Measurements from ENCODE around the gene HIPK1.
A peak's percentile ranks its signal among the peaks of the same experiment; 100 is the strongest.
"Not testable (repeated sequence)": the region's sequence is repeated elsewhere in the genome, so short reads cannot be mapped to it uniquely, and the experiment has no call there.

The HIPK1 gene

GRCh38 chr1:113946112-113946511 lies 17.0 kb downstream of the HIPK1 start:
- no peak for DNase-seq

DNA sequence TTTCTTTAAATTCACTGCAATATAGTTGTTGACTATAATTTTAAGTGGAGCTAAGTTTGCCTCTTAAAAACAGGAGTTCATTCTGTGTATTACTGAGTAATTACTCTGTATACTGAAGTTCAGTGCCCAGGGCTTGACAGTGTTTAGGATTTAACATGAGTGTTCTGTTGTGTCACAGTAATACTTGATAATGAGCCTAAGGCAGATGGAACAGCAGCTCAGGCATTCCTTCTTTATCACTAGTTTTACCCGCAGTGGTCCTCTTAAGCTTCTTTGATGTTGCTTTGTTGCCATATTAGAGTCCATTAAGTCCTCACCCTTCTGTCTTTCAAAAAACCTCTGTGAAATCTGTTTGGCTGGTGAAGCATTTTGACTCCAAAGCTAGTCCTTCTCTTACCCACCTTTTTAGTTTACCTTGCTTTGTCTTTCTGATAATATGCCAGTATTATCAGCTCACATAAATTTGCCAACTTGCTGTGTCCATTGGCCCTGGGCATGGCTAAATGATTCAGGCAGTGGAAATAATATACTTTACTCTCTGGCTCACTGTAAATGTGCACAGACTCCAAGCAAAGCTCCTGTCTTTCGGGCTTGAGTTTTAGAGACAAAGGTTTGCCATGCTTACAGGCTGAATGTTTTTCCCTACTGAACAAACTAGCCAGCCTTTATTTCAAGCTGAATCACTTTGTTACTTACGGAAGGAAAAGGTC lies 17.7 kb downstream of the HIPK1 start:
- DNase-seq, result no peak

DNA sequence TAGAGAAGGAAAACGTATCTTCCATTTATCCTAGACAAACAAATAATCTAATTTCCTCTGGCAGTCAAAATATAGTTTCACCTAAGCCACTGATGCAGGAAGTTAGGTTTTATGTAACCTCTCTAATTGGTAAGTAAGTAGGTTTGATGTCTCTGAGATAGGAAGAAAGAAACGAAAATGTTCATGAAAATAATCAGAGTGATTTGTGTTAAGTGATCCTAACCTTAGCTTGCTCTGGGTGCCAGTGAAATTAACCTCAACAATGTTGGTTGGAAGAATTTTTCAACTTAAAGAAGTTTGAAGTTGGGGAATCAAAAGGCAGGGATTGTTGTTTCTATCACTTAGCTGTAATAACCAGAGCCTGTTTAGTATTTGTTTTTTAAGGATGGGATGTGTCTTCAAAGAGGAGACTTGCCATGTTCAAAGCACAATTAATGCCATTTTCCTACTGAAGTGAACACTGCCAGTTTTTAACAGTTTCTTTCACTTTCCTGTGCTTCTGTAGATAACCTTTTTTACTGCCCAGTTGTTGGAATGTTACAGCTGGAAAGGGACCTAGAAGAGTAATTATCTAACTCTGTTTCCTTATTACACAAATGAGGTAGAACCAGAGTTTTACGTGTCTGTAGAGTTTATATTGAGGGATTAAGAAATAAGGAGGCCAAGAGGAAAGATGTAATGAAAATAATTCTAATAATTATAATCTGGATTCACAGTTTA lies 18.4 kb downstream of the HIPK1 start:
- no peak for DNase-seq

DNA sequence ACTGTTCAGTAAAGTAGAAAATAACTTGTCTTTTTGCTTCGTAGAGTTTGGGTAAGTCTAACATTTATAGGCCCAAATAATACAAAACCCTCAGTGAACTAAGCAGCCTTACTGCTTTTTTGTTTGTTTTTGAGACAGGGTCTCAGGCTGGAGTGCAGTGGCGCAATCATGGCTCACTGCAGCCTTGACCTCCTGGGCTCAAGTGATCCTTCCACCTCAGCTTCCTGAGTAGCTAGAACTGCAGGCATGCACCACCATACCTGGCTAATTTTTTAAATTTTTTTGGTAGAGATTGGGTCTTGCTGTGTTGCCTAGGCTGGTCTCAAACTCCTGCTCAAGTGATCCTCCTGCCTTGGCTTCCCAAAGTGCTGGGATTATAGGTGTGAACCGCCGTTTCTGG lies 19.0 kb downstream of the HIPK1 start:
- not testable (repeated sequence) for DNase-seq

DNA sequence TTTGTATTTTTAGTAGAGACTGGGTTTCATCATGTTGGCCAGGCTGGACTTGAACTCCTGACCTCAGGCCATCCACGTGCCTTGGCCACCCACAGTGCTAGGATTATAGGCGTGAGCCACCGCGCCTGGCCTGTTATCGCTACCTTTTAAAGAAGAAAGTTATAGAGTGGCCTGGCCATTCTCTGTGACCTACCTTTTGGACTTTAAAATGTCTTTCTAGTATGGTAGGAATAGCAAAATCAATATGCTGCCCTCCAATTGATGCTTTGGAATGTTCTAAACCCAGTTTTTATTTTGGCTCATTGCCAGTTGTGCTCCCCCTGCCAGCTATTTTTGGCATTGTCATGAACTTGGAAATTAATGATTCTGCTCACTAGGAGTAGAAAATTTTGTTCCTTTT lies 19.9 kb downstream of the HIPK1 start:
- no peak for DNase-seq

- no peak for DNase-seq
Observed at GRCh38 chr1:113950908-113951307, 21.8 kb downstream of the HIPK1 start.

- no peak for DNase-seq
Observed at GRCh38 chr1:113951719-113952118, 22.6 kb downstream of the HIPK1 start.

- DNase-seq, result no peak
Observed at GRCh38 chr1:113957984-113958383, 28.9 kb downstream of the HIPK1 start.

GRCh38 chr1:113958691-113959090 lies 29.6 kb downstream of the HIPK1 start:
- DNase-seq, result no peak

GRCh38 chr1:113963281-113963906 lies 34.3 kb downstream of the HIPK1 start:
- no peak for DNase-seq

DNA sequence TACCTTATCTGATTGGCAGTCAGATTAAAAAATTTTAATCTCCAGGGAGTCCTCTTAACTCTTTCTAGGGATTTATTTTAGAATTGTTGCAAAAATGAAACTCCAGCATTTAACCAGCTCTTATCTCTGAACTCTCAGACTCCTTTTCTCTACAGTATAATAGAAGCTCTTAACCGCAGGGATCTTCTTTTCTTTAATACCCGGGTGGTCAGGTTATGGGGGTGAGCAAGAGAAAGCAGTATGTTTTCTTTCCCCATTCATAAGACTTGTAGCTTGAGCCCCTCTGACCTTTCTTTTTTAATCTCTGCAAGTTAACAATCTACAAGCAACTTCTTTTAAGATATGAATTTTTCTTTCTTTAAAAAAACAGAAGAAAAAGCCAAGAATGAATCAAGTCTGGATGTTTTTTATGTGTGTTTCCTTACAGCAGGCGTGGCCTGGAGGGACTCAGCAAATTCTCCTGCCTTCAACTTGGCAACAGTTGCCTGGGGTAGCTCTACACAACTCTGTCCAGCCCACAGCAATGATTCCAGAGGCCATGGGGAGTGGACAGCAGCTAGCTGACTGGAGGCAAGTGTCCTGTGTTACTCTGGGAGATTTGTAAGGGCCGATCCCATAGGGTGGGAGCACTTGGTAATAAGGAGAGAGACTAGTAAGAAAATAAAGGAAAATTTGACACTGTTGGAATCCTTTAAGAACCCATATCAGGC lies 36.7 kb downstream of the HIPK1 start:
- no peak for DNase-seq

DNA sequence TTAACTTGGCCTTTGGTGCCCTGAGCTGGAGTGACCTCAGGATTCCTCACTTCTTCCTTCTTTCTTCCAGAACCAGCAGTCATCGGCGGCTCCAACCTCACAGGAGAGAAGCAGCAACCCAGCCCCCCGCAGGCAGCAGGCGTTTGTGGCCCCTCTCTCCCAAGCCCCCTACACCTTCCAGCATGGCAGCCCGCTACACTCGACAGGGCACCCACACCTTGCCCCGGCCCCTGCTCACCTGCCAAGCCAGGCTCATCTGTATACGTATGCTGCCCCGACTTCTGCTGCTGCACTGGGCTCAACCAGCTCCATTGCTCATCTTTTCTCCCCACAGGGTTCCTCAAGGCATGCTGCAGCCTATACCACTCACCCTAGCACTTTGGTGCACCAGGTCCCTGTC lies 43.8 kb downstream of the HIPK1 start:
- no peak for DNase-seq

- DNase-seq, result peak; percentile 51
Observed at GRCh38 chr1:113975211-113975895, 46.2 kb downstream of the HIPK1 start.

- no peak for DNase-seq
Observed at GRCh38 chr1:113976609-113977278, 47.6 kb downstream of the HIPK1 start.

DNA sequence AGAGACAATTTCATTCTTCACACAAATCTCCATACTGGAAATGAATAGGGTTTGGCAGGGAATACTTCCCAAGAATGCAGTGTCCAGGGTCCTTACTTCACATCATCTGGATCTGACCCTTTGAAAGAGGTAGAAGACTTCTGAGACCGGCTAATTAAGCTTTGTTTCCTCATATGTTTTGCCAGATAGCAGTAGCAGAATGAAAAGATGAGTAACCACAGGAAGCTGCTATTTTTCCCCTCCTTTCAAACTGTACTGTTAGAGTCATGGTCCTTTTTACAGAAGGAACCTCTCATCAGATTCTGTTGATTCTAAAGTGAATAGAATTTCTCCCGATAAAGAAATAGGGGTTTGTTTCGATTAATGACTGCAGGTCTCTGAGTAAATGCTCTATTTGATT lies 48.8 kb downstream of the HIPK1 start:
- DNase-seq, result no peak

- DNase-seq, result peak; percentile 58
Observed at GRCh38 chr1:113978863-113979702, 50.0 kb downstream of the HIPK1 start, which contains the start of gene OLFML3. Gene OLFML3 (plus strand): TSS chr1:113979474. CDS start chr1:113979517, 43 bp downstream.

DNA sequence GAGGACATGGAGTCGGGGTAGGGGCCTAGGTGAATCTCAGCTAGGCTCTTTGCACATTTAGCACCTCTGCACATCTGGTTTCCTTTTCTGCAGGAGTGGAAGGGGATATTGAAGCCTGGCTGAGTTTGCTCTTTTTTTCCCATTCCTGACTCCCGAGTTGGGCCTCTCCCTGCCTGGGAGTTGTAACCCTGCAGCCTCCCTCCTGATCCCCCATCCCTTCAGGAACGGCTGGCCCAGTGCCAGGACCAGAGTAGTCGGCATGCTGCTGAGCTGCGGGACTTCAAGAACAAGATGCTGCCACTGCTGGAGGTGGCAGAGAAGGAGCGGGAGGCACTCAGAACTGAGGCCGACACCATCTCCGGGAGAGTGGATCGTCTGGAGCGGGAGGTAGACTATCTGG lies 51.0 kb downstream of the HIPK1 start:
- no peak for DNase-seq

DNA sequence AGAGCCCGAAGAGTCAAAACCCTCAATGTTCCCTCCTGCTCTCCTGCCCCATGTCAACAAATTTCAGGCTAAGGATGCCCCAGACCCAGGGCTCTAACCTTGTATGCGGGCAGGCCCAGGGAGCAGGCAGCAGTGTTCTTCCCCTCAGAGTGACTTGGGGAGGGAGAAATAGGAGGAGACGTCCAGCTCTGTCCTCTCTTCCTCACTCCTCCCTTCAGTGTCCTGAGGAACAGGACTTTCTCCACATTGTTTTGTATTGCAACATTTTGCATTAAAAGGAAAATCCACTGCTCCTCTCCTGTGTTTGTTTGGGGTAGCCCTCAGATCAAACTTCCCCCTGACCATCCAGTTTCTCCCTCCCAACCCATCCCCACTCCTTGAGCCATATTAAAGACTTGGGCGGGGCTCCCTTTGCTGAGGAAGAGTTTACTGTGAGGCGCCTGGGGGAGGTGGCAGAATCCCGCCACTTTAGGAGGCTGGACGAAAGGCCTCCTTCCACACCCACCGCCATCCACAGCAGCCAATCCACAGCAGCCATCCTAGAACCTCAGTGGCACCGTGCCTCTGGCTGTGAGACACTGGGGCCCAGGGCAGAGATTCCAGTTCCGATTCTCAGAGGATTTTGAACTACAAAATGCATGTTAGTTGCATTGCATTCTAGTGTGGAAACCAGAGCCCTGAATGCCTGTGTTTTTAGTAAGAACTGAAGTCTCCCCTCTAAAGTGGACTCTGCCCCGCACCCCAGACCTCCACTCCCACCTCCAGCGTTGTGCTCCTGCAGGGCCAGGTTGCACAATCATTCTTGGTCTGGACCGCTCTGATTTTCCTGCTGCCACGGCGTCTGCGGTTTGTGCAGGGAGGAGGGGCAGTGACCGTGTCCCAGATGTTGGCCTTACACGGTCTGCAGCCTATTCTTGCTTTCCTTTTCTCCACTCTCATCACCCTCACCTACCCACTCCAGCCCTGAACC lies 53.1 kb downstream of the HIPK1 start:
- no peak for DNase-seq

GRCh38 chr1:113982949-113983348 lies 53.8 kb downstream of the HIPK1 start:
- no peak for DNase-seq

- DNase-seq, result no peak
Observed at GRCh38 chr1:113983391-113983790, 54.3 kb downstream of the HIPK1 start.
